ENCODE results near the gene EFHD2.

GRCh38 chr1:15468145-15468544 lies 58.5 kb downstream of the EFHD2 start:
- TF ChIP-seq, protein P1, sequence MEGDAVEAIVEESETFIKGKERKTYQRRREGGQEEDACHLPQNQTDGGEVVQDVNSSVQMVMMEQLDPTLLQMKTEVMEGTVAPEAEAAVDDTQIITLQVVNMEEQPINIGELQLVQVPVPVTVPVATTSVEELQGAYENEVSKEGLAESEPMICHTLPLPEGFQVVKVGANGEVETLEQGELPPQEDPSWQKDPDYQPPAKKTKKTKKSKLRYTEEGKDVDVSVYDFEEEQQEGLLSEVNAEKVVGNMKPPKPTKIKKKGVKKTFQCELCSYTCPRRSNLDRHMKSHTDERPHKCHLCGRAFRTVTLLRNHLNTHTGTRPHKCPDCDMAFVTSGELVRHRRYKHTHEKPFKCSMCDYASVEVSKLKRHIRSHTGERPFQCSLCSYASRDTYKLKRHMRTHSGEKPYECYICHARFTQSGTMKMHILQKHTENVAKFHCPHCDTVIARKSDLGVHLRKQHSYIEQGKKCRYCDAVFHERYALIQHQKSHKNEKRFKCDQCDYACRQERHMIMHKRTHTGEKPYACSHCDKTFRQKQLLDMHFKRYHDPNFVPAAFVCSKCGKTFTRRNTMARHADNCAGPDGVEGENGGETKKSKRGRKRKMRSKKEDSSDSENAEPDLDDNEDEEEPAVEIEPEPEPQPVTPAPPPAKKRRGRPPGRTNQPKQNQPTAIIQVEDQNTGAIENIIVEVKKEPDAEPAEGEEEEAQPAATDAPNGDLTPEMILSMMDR (IDR thresholded peaks at IDR 0.05; ENCODE audit: insufficient read depth, low read depth, low read length) = no peak
- TF ChIP-seq EZH2 (IDR thresholded peaks at IDR 0.05; ENCODE audit: insufficient read depth, low read length) = no peak
